ENCODE measurements around the gene MTAP. TPM values are rescaled to one million over a fixed set of nuclear protein-coding genes. Genes with fewer than 3 reads are reported as not detected.

MTAP gene
- polyA plus RNA-seq, 3 donors = 7.4 to 11.3 (median 7.8) TPM

- no peak overlapping the region for H3K27ac ChIP-seq (ENCODE audit: low read depth in 1 of 2, low read length in 2 of 2)
- H3K9me3 Mint-ChIP-seq = no peaks in the 10 kb centered on the region
- TF ChIP-seq CTCF (IDR thresholded peaks at IDR 0.05) = no peak
- H3K79me2 ChIP-seq (ENCODE audit: insufficient read depth, low read length) = peaks cover 41% of the 10 kb centered on the region
- peaks cover 17 to 24% of the 10 kb centered on the region in 2 donors for H3K4me1 ChIP-seq (ENCODE audit: control insufficient read depth in 1 of 2, insufficient read depth in 2 of 2, low read length in 2 of 2)
- H4K20me1 ChIP-seq (ENCODE audit: insufficient read depth, low read length) = peaks cover 5% of the 10 kb centered on the region
- intact Hi-C loops (cut with micrococcal nuclease) = no loop called here
- H3K4me3 Mint-ChIP-seq = peak overlapping the region; percentile 99 to 100
- 90% methylated on average over 2 of the region's 11 CpGs for WGBS (ENCODE audit: insufficient coverage)
- no peaks in the 10 kb centered on the region for H3K36me3 ChIP-seq (replicated peaks in 1 of 2; ENCODE audit: control insufficient read depth in 1 of 2, insufficient read depth in 2 of 2, low read length in 2 of 2)
- H3K4me1 Mint-ChIP-seq = peaks cover 37% of the 10 kb centered on the region
- peak overlapping the region; percentile 86 for H2AFZ ChIP-seq (ENCODE audit: insufficient read depth, low read depth, low read length, poor library complexity, severe bottlenecking)
- H3K27ac Mint-ChIP-seq = no peak overlapping the region
- no peak for DNase-seq
- H3K27me3 Mint-ChIP-seq (ENCODE audit: low read depth in 3 of 3) = peaks cover 7 to 29% (median 12%) of the 10 kb centered on the region in 3 donors
- H3K9ac ChIP-seq (ENCODE audit: insufficient read depth, low read length, poor library complexity, severe bottlenecking) = no peak overlapping the region
- peak overlapping the region; percentile 95 for H3K4me2 ChIP-seq (replicated peaks; ENCODE audit: extremely low read depth, low read length, poor library complexity, severe bottlenecking)
- peak overlapping the region in 1 of 3 experiments; percentile 85 for H3K4me3 ChIP-seq (replicated peaks in 1 of 3; ENCODE audit: low read depth in 2 of 3, low read length in 3 of 3)
- H3K9me3 ChIP-seq (replicated peaks in 1 of 2; ENCODE audit: control insufficient read depth in 1 of 2, insufficient read depth in 1 of 2, low read length in 2 of 2) = no peaks in the 10 kb centered on the region
- H3K27me3 ChIP-seq (ENCODE audit: control insufficient read depth in 2 of 2, insufficient read depth in 2 of 2, low read length in 2 of 2) = peaks cover 8 to 27% of the 10 kb centered on the region in 2 donors
- H3K36me3 Mint-ChIP-seq = peaks cover 4 to 6% of the 10 kb centered on the region in 2 donors
Observed at GRCh38 chr9:21800931-21801682, 1.3 kb upstream of the MTAP start.

- DNase-seq = no peak
- WGBS (ENCODE audit: insufficient coverage) = 6% methylated on average over 27 of the region's 37 CpGs
- peak overlapping the region; percentile 71 to 85 (median 76) for H3K4me3 ChIP-seq (replicated peaks in 1 of 3; ENCODE audit: low read depth in 2 of 3, low read length in 3 of 3)
- peak overlapping the region; percentile 86 for H2AFZ ChIP-seq (ENCODE audit: insufficient read depth, low read depth, low read length, poor library complexity, severe bottlenecking)
- peak overlapping the region; percentile 58 for H3K9ac ChIP-seq (ENCODE audit: insufficient read depth, low read length, poor library complexity, severe bottlenecking)
- H3K27me3 Mint-ChIP-seq (ENCODE audit: low read depth in 3 of 3) = peaks cover 7 to 21% (median 12%) of the 10 kb centered on the region in 3 donors
- TF ChIP-seq CTCF (IDR thresholded peaks at IDR 0.05) = no peak
- peaks cover 48% of the 10 kb centered on the region for H3K79me2 ChIP-seq (ENCODE audit: insufficient read depth, low read length)
- H3K27me3 ChIP-seq (ENCODE audit: control insufficient read depth in 2 of 2, insufficient read depth in 2 of 2, low read length in 2 of 2) = peaks cover 7 to 23% of the 10 kb centered on the region in 2 donors
- H3K27ac Mint-ChIP-seq = peak overlapping the region in 4 of 7 donors; percentile 44 to 72 (median 62)
- H3K4me3 Mint-ChIP-seq = peak overlapping the region; percentile 99 to 100
- peaks cover 8 to 10% of the 10 kb centered on the region in 2 donors for H3K36me3 Mint-ChIP-seq
- no peak overlapping the region for H3K27ac ChIP-seq (ENCODE audit: low read depth in 1 of 2, low read length in 2 of 2)
- H3K36me3 ChIP-seq (replicated peaks in 1 of 2; ENCODE audit: control insufficient read depth in 1 of 2, insufficient read depth in 2 of 2, low read length in 2 of 2) = no peaks in the 10 kb centered on the region
- H3K9me3 ChIP-seq (replicated peaks in 1 of 2; ENCODE audit: control insufficient read depth in 1 of 2, insufficient read depth in 1 of 2, low read length in 2 of 2) = no peaks in the 10 kb centered on the region
- H3K4me2 ChIP-seq (replicated peaks; ENCODE audit: extremely low read depth, low read length, poor library complexity, severe bottlenecking) = peak overlapping the region; percentile 95
- peaks cover 9% of the 10 kb centered on the region for H4K20me1 ChIP-seq (ENCODE audit: insufficient read depth, low read length)
- peaks cover 17 to 24% of the 10 kb centered on the region in 2 donors for H3K4me1 ChIP-seq (ENCODE audit: control insufficient read depth in 1 of 2, insufficient read depth in 2 of 2, low read length in 2 of 2)
- H3K4me1 Mint-ChIP-seq = peaks cover 41% of the 10 kb centered on the region
- no peaks in the 10 kb centered on the region for H3K9me3 Mint-ChIP-seq
- intact Hi-C loops (cut with micrococcal nuclease) = no loop called here
Observed at GRCh38 chr9:21801683-21802417, 586 bp upstream of the MTAP start.
